OCI-LY3 (cell line): Measurements from ENCODE around the gene SLIT1.

Experiments used
- EZH2phosphoT487 ChIP-seq: fragments of 200-600 bp; shearing (Covaris generic); IDR thresholded peaks from 2 replicates; pipeline ENCODE4 v1.6.1; 2018; ENCODE audit warnings: antibody characterized with exemption, mixed run types, low read depth
- TF ChIP-seq, protein P1 (sequence below): fragments of 200-600, 300-600 bp; sonication (generic); IDR thresholded peaks from 2 replicates; pipeline ENCODE4 v1.5.1; 2014; ENCODE audit warnings: antibody characterized with exemption, low read length, low read depth

GRCh38 chr10:97040706-97041105 is 145.1 kb downstream of the SLIT1 start:
- TF ChIP-seq, protein P1, sequence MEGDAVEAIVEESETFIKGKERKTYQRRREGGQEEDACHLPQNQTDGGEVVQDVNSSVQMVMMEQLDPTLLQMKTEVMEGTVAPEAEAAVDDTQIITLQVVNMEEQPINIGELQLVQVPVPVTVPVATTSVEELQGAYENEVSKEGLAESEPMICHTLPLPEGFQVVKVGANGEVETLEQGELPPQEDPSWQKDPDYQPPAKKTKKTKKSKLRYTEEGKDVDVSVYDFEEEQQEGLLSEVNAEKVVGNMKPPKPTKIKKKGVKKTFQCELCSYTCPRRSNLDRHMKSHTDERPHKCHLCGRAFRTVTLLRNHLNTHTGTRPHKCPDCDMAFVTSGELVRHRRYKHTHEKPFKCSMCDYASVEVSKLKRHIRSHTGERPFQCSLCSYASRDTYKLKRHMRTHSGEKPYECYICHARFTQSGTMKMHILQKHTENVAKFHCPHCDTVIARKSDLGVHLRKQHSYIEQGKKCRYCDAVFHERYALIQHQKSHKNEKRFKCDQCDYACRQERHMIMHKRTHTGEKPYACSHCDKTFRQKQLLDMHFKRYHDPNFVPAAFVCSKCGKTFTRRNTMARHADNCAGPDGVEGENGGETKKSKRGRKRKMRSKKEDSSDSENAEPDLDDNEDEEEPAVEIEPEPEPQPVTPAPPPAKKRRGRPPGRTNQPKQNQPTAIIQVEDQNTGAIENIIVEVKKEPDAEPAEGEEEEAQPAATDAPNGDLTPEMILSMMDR: no peak
- no peak for TF ChIP-seq EZH2phosphoT487
